ENCODE results near the gene VAV3.

VAV3 gene

DNA sequence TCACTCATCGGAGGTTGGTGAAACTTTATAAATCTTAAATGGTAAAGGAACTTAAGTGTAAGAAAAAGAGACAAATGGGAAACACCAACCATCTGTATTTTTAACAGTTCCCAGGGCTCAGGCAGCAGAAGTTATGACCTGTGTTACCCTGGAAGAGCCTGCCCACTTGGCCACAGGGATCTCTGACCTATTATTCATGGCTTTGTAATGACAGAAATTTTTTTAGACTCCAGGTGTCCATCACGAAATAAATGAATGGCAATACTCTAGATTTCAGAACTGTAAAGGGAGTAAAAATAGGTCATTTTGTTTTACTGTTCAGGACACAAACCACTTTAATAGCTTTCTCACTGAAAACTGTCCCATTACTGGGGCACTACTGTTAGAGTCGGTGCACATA, 389.8 kb downstream of the VAV3 start:
- no peak overlapping the region for H3K4me2 ChIP-seq

GRCh38 chr1:107574044-107574443, 390.9 kb downstream of the VAV3 start:
- Histone ChIP-seq H3K36me3 (peaks cover 86% of the 10 kb centered on the region), H3K9me3 (peaks cover 11% of the 10 kb centered on the region), H3K4me3 (no peak overlapping the region), H3K4me1 (no peaks in the 10 kb centered on the region), H3K9ac (no peak overlapping the region), H4K20me1 (no peaks in the 10 kb centered on the region), H3K27me3 (no peaks in the 10 kb centered on the region), H3K4me2 (no peak overlapping the region), H3K27ac (no peak overlapping the region)
- no peak for TF ChIP-seq Cebpa-rat (IDR thresholded peaks at IDR 0.05)

More for the DNA sequence above, 389.8 kb downstream of the VAV3 start:
- no peaks in the 10 kb centered on the region for H3K4me1 ChIP-seq
- no peak overlapping the region for H3K4me3 ChIP-seq
- no peak overlapping the region for H3K27ac ChIP-seq
- no peaks in the 10 kb centered on the region for H4K20me1 ChIP-seq
- H3K9me3 ChIP-seq, result peaks cover 11% of the 10 kb centered on the region
- no peak overlapping the region for H3K9ac ChIP-seq
- H3K36me3 ChIP-seq, result peaks cover 88% of the 10 kb centered on the region
- TF ChIP-seq Cebpa-rat (IDR thresholded peaks at IDR 0.05), result no peak
- H3K27me3 ChIP-seq, result no peaks in the 10 kb centered on the region

DNA sequence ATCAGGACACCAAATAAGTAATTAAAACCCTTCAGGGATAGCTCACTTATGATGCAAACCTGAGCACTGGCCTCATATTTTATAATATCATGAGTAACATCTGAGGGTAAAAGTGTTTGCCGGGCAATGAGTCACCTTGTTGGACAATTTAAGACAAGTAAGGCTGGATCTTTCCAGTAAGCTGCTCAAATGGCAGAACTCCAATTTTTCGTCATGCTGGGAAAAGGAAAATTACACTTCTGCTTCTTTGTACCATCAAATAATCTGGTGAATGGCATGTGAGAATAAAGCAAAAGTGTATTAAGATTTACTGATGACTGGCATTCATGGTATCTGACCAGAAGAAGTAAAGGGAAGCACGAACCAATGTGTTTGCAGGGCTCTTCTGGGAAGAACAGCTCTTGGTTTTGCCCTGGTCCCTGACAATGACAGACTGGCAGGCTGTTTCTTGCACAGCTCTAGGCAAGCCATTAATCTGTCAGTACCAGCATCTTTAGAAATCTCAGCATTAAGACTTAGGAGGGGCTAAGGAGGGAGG, 392.2 kb downstream of the VAV3 start:
- Histone ChIP-seq H3K27me3 (no peaks in the 10 kb centered on the region), H3K36me3 (peaks cover 75% of the 10 kb centered on the region), H3K9me3 (peaks cover 11% of the 10 kb centered on the region), H4K20me1 (no peaks in the 10 kb centered on the region), H3K27ac (no peak overlapping the region), H3K4me3 (no peak overlapping the region), H3K4me1 (no peaks in the 10 kb centered on the region), H3K4me2 (no peak overlapping the region), H3K9ac (no peak overlapping the region)
- TF ChIP-seq Cebpa-rat (IDR thresholded peaks at IDR 0.05), result no peak

DNA sequence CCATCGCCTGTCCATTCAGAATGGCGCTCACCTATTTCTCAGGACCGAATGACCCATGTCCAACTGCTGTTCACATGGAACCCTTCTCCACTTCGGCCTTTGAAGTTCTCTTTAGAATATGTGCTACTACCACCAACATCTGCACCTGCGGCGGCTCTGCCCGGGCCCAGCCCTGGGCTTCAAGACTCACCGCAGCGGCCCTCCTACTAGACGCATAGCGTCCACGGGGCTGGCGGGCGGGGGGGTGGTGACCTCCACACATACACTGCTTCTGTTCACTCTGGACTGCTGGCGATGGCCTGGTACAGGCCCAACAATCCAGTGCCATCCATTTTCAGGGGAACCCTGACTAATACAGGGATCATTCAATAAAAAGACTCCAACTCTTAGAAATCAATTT, 394.2 kb downstream of the VAV3 start:
- Histone ChIP-seq H4K20me1 (no peaks in the 10 kb centered on the region), H3K4me3 (no peak overlapping the region), H3K36me3 (peaks cover 57% of the 10 kb centered on the region), H3K4me2 (no peak overlapping the region), H3K9me3 (peaks cover 11% of the 10 kb centered on the region), H3K27me3 (no peaks in the 10 kb centered on the region), H3K9ac (no peak overlapping the region), H3K27ac (no peak overlapping the region), H3K4me1 (no peaks in the 10 kb centered on the region)
- no peak for TF ChIP-seq Cebpa-rat (IDR thresholded peaks at IDR 0.05)

- H3K27me3 ChIP-seq, result no peaks in the 10 kb centered on the region
- no peaks in the 10 kb centered on the region for H3K36me3 ChIP-seq
- H3K27ac ChIP-seq, result no peak overlapping the region; the same call in 1 of the 2 replicates
- H3K4me2 ChIP-seq, result peak overlapping the region; percentile 31
- no peaks in the 10 kb centered on the region for H3K9me3 ChIP-seq
- peaks cover 26% of the 10 kb centered on the region for H3K4me1 ChIP-seq
- no peaks in the 10 kb centered on the region for H4K20me1 ChIP-seq
- no peak for TF ChIP-seq Cebpa-rat (IDR thresholded peaks at IDR 0.05)
- no peak overlapping the region for H3K9ac ChIP-seq
- no peak overlapping the region for H3K4me3 ChIP-seq
These were observed 401.5 kb downstream of the VAV3 start for GRCh38 chr1:107563441-107563840.

DNA sequence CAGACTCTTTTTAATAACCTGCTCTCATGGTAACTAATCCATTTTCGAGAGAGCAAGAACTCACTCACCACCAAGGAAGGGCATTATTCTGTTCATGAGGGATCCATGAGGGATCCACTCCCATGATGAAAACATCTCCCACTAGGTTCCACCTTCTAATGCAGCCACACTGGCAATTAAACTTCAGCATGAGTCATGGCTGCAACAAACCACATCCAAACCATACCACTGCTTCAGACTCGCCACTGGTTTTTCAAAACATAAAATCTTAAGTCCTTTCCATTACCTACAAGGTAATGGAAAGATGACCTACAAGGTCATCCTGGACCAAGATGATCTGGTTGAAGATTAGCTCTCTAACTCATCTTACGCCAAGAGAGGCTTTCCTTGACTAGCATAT, 405.1 kb downstream of the VAV3 start:
- Histone ChIP-seq H3K9ac (no peak overlapping the region), H4K20me1 (no peaks in the 10 kb centered on the region), H3K27me3 (no peaks in the 10 kb centered on the region), H3K27ac (no peak overlapping the region), H3K9me3 (no peaks in the 10 kb centered on the region; the same call in 1 of the 2 replicates), H3K4me3 (no peak overlapping the region), H3K4me2 (no peak overlapping the region), H3K36me3 (no peaks in the 10 kb centered on the region), H3K4me1 (peaks cover 44% of the 10 kb centered on the region)
- TF ChIP-seq Cebpa-rat (IDR thresholded peaks at IDR 0.05), result no peak

- H3K36me3 ChIP-seq, result no peaks in the 10 kb centered on the region
- H3K27ac ChIP-seq, result no peak overlapping the region
- H3K4me2 ChIP-seq, result no peak overlapping the region
- H3K27me3 ChIP-seq, result no peaks in the 10 kb centered on the region
- no peak overlapping the region for H3K4me3 ChIP-seq
- no peak for TF ChIP-seq Cebpa-rat (IDR thresholded peaks at IDR 0.05)
- H3K4me1 ChIP-seq, result peaks cover 31% of the 10 kb centered on the region
- no peaks in the 10 kb centered on the region for H4K20me1 ChIP-seq
- H3K9ac ChIP-seq, result no peak overlapping the region
- peaks cover 7% of the 10 kb centered on the region; the same call in 1 of the 2 replicates for H3K9me3 ChIP-seq
These were observed 407.9 kb downstream of the VAV3 start for GRCh38 chr1:107557095-107557494.

GRCh38 chr1:107555578-107555977, 409.4 kb downstream of the VAV3 start:
- Histone ChIP-seq H4K20me1 (no peaks in the 10 kb centered on the region), H3K9me3 (peaks cover 12% of the 10 kb centered on the region; the same call in 1 of the 2 replicates), H3K4me1 (peaks cover 20% of the 10 kb centered on the region), H3K36me3 (no peaks in the 10 kb centered on the region), H3K4me2 (no peak overlapping the region), H3K9ac (no peak overlapping the region), H3K27me3 (no peaks in the 10 kb centered on the region), H3K27ac (no peak overlapping the region), H3K4me3 (no peak overlapping the region)
- no peak for TF ChIP-seq Cebpa-rat (IDR thresholded peaks at IDR 0.05)

- no peaks in the 10 kb centered on the region for H4K20me1 ChIP-seq
- no peak overlapping the region for H3K4me2 ChIP-seq
- peaks cover 33% of the 10 kb centered on the region for H3K4me1 ChIP-seq
- no peak overlapping the region for H3K9ac ChIP-seq
- no peaks in the 10 kb centered on the region for H3K27me3 ChIP-seq
- TF ChIP-seq Cebpa-rat (IDR thresholded peaks at IDR 0.05), result no peak
- no peak overlapping the region for H3K27ac ChIP-seq
- H3K36me3 ChIP-seq, result no peaks in the 10 kb centered on the region
- peaks cover 28% of the 10 kb centered on the region; the same call in 1 of the 2 replicates for H3K9me3 ChIP-seq
- H3K4me3 ChIP-seq, result no peak overlapping the region
These were observed 412.2 kb downstream of the VAV3 start for GRCh38 chr1:107552781-107553180.

DNA sequence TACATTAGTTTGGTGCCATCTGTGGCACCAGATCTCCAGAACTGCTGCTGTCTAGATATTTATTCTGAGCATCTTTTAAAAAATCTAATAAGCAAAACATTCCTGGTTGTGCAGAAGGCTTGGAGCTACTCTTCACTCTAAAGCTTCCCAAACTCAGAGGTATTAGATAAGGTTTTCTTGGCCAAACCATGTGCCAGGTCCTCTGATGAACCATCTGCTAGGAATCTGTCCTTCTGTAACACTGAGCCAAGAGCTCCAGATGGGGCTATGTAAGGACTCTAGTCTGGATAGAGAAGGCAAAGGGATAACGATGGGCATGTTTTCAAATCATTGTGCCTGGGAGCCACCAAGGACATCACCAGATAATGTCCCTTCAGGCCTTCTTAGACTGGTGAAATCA, 413.5 kb downstream of the VAV3 start:
- Histone ChIP-seq H3K4me2 (no peak overlapping the region), H4K20me1 (no peaks in the 10 kb centered on the region), H3K9me3 (peaks cover 34% of the 10 kb centered on the region; the same call in 1 of the 2 replicates), H3K4me3 (no peak overlapping the region), H3K27ac (no peak overlapping the region), H3K9ac (no peak overlapping the region), H3K27me3 (no peaks in the 10 kb centered on the region), H3K4me1 (peaks cover 44% of the 10 kb centered on the region), H3K36me3 (no peaks in the 10 kb centered on the region)
- TF ChIP-seq Cebpa-rat (IDR thresholded peaks at IDR 0.05), result no peak

GRCh38 chr1:107550358-107550757, 414.6 kb downstream of the VAV3 start:
- no peak for TF ChIP-seq Cebpa-rat (IDR thresholded peaks at IDR 0.05)
- H3K4me2 ChIP-seq, result no peak overlapping the region
- peaks cover 34% of the 10 kb centered on the region; the same call in 1 of the 2 replicates for H3K9me3 ChIP-seq
- H3K4me1 ChIP-seq, result peaks cover 50% of the 10 kb centered on the region
- no peak overlapping the region for H3K4me3 ChIP-seq
- H3K9ac ChIP-seq, result no peak overlapping the region
- no peaks in the 10 kb centered on the region for H4K20me1 ChIP-seq
- H3K27ac ChIP-seq, result no peak overlapping the region
- H3K27me3 ChIP-seq, result no peaks in the 10 kb centered on the region
- no peaks in the 10 kb centered on the region for H3K36me3 ChIP-seq
